KMS-11 (cell line): ENCODE measurements around the gene DUSP8.

Experiments
- H2AFZ ChIP-seq: fragments of 200-600 bp; sonication (generic); 2 replicates; pipeline ENCODE4 v1.6.1; 2016; ENCODE audit warnings: antibody characterized with exemption, mixed run types, low read depth
- H3K27ac ChIP-seq: fragments of 200-600 bp; sonication (generic); 2 replicates; pipeline ENCODE4 v1.6.1; 2016; ENCODE audit warnings: mild to moderate bottlenecking, mixed run types
- H3K27me3 ChIP-seq: fragments of 200-600 bp; sonication (generic); 2 replicates; pipeline ENCODE4 v1.6.1; 2017; ENCODE audit warnings: mild to moderate bottlenecking, low read depth, mixed run types, moderate library complexity; ENCODE audit not compliant: insufficient read depth
- H3K36me3 ChIP-seq: fragments of 200-600 bp; sonication (generic); 2 replicates; pipeline ENCODE4 v1.6.1; 2017; ENCODE audit warnings: mild to moderate bottlenecking, mixed run types; ENCODE audit not compliant: insufficient read depth
- H3K4me1 ChIP-seq: fragments of 200-600 bp; sonication (generic); 2 replicates; pipeline ENCODE4 v1.6.1; 2016; ENCODE audit warnings: mild to moderate bottlenecking, low read depth, mixed run types; ENCODE audit not compliant: poor library complexity, severe bottlenecking
- H3K4me2 ChIP-seq: fragments of 200-600 bp; sonication (generic); 2 replicates; pipeline ENCODE4 v1.7.0; 2016; ENCODE audit warnings: mild to moderate bottlenecking, mixed run types
- H3K4me3 ChIP-seq: fragments of 200-600 bp; sonication (generic); IDR thresholded peaks from 2 replicates; pipeline ENCODE4 v1.6.1; 2017; ENCODE audit warnings: low read depth, low read length, mixed read lengths; ENCODE audit not compliant: insufficient read depth
- H3K79me2 ChIP-seq: fragments of 200-600 bp; sonication (generic); 2 replicates; pipeline ENCODE4 v1.6.1; 2016; ENCODE audit warnings: low read depth, mixed run types; ENCODE audit not compliant: insufficient read depth
- H3K9ac ChIP-seq: fragments of 200-600 bp; sonication (generic); 2 replicates; pipeline ENCODE4 v1.6.1; 2016; ENCODE audit warnings: mild to moderate bottlenecking, mixed run types
- H4K20me1 ChIP-seq: fragments of 200-600 bp; sonication (generic); 2 replicates; pipeline ENCODE4 v1.6.1; 2016; ENCODE audit warnings: mild to moderate bottlenecking, mixed run types; ENCODE audit not compliant: insufficient read depth
- CTCF ChIP-seq: fragments of 200-600 bp; sonication (generic); conservative IDR thresholded peaks from 2 replicates; pipeline ENCODE4 v1.6.1; 2017; ENCODE audit warnings: low read depth, mild to moderate bottlenecking, antibody characterized with exemption, low read length, moderate library complexity, mixed read lengths

The DUSP8 gene

DNA sequence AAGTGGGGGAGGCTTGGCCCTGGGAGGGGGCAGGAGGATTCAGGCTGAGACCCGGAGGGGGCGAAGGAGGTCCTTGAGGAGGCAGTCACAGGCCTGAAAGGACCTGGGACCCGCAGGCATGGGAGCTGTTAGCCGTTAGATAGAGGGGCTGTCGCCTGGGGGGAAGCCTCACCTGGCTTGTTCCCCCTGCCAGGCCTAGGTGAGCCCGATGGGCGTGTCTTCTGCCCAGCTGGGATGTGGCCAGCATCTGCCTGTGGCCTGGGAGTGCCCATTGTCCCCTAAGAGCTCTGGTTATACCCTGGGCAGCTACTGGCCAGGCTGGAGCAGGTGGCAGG lies 1.8 kb upstream of the DUSP8 start:
- Histone ChIP-seq H2AFZ (peak overlapping the region; percentile 73), H3K36me3 (no peaks in the 10 kb centered on the region), H3K27me3 (peaks cover 62% of the 10 kb centered on the region), H3K4me2 (peak overlapping the region; percentile 74), H3K9ac (no peak overlapping the region), H4K20me1 (no peaks in the 10 kb centered on the region), H3K27ac (no peak overlapping the region), H3K4me3 (no peak overlapping the region), H3K4me1 (no peaks in the 10 kb centered on the region), H3K79me2 (no peaks in the 10 kb centered on the region)
- no peak for TF ChIP-seq CTCF

DNA sequence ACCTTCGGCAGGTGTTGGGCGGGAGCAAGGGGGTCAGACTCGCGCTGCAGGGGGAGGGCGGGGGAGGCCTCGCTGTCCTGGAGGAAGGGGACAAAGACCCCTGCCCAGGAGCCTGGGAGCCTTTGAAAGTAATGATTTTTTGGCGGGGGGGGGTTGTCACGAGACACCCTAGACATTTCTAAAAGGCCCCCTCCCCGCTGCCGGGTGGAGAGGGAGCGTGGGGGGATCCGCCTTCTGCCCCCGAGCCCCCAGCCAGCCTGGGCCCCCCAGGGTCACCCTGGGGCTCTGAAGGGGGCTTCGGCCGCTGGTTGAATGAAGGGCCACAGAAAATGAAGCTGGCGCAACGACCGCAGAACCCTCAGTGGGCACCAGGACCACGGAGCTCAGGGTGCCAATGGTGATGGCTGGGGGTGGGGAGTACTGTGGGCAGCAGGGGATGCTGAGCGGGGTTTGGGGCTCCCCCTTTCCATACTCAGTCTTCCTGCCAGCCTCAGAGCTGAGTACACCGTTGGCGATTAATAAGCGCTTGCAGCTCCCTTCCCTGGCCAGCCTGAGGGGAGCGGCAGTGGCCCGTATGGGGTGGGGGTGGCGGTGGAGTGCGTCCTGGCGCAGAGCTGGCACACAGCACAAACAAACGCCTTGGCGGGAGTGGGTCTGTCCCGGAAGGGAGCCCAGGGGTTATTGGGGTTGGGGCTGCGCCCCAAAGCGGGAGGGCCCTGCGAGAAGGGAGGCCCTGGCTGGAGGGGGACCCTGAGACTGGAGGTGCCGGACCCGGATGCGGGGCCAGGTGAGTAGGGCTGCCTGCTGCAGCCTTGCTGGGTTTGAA lies 1.2 kb upstream of the DUSP8 start:
- no peak overlapping the region for H3K9ac ChIP-seq

DNA sequence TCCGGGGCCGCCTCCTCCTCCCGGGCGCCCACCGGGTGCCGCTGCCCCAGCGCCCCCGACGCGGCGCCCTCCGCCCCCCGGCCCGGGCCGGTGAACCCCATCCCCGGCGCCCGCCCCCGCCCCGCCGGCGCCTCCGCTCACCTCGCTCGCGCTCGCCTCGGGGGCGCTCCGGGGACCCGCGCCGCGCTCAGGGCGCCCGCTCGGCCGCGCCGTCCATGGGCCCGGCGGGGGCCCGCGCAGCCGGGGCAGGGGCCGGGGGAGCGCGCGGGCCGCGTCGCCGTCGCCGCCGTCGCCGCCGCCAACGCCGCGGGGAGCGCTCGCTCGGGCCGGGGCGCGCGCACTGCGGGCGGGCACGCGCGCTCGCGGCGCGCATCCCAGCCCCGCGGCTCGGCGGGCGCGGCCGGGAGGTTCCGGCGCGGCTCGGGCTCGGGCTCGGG lies 293 bp downstream of the DUSP8 start:
- Histone ChIP-seq H3K27me3 (peaks cover 44% of the 10 kb centered on the region), H3K9ac (no peak overlapping the region)

More for the DNA sequence above, 1.2 kb upstream of the DUSP8 start:
- Histone ChIP-seq H3K79me2 (no peaks in the 10 kb centered on the region), H3K27ac (no peak overlapping the region), H3K4me3 (no peak overlapping the region), H3K4me1 (no peaks in the 10 kb centered on the region), H3K36me3 (no peaks in the 10 kb centered on the region), H2AFZ (no peak overlapping the region), H3K4me2 (peak overlapping the region; percentile 74; the same call in 1 of the 2 replicates), H3K27me3 (peaks cover 58% of the 10 kb centered on the region), H4K20me1 (no peaks in the 10 kb centered on the region)
- no peak for TF ChIP-seq CTCF

DNA sequence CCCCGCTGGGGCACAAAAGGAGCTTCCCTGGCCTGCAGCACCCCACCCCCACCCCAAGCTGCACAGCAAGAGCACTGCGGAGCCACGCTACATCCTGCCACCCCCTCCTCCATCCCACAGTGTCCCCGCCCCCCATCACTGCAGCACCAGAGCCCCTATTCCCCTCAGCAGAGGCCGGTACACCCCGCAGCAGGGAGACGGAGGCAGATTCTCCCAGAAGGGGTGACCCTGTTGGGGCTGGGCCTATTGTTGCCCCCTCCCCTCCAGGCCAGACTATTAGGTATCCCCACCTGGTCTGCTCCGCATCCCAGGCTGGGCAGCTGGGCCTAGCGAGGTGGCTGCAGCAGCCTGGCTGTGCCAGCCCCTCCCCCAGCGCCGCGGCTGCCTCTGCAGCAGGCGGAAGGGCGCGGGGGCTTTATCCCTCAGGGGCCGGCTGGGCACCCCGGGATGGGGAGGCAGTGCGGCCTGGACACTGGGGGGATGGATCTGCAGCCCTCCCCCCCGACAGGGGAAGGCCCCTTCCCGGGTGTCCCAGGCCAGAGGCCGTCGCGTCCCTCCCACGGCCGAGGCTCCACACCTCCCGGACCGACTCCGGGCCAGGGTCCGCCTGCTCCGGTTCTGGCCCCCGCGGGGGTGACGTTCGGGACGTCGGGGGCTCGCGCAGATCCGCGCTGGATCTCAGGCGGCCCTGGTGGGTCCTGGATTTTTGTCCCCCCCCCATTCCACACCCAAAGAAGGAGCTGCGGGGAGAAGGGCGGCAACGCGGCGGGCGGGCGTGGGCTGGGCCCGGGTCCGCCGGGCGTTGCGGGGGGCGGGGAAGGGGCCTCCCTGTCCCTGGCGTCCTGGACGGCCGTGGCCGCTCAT lies 943 bp downstream of the DUSP8 start:
- H3K27ac ChIP-seq, result no peak overlapping the region
- no peak overlapping the region for H3K9ac ChIP-seq
- no peaks in the 10 kb centered on the region for H3K4me1 ChIP-seq
- no peak overlapping the region for H2AFZ ChIP-seq
- no peak overlapping the region for H3K4me2 ChIP-seq
- peaks cover 37% of the 10 kb centered on the region for H3K27me3 ChIP-seq
- no peak for TF ChIP-seq CTCF
- H3K79me2 ChIP-seq, result no peaks in the 10 kb centered on the region
- H3K36me3 ChIP-seq, result no peaks in the 10 kb centered on the region
- no peak overlapping the region for H3K4me3 ChIP-seq
- no peaks in the 10 kb centered on the region for H4K20me1 ChIP-seq

More for the DNA sequence above, 293 bp downstream of the DUSP8 start:
- Histone ChIP-seq H4K20me1 (no peaks in the 10 kb centered on the region), H3K27ac (no peak overlapping the region), H2AFZ (no peak overlapping the region), H3K36me3 (no peaks in the 10 kb centered on the region), H3K4me1 (no peaks in the 10 kb centered on the region), H3K4me2 (no peak overlapping the region), H3K4me3 (no peak overlapping the region), H3K79me2 (no peaks in the 10 kb centered on the region)
- no peak for TF ChIP-seq CTCF
